Keratinocyte (primary cell): Measurements from ENCODE around the gene ROR1. TPM values are rescaled to one million over a fixed set of nuclear protein-coding genes. Genes with fewer than 3 reads are reported as not detected.
A peak's percentile ranks its signal among the peaks of the same experiment; 100 is the strongest.

Experiments used
- DNase-seq: peaks from one replicate; pipeline ENCODE4 v3.0.0-alpha.2; 2011; ENCODE audit warnings: low read depth, missing footprints, low spot score
- FAIRE-seq: peaks from 2 replicates; lab custom pipeline; 2011; peaks lifted over from hg19 to GRCh38; lab: Jason Lieb, UNC
- H2AFZ ChIP-seq: 2 replicates; pipeline ENCODE4 v1.6.0; 2012; ENCODE audit warnings: low read length, control low read depth, inconsistent platforms; ENCODE audit not compliant: control insufficient read depth
- H3K27ac ChIP-seq: 2 replicates; pipeline ENCODE4 v1.5.1; 2011; ENCODE audit warnings: low read length; ENCODE audit not compliant: control insufficient read depth, insufficient read depth
- H3K27me3 ChIP-seq: 3 replicates; pipeline ENCODE4 v1.6.0; 2011; ENCODE audit warnings: low read length; ENCODE audit not compliant: control insufficient read depth, insufficient read depth; ENCODE audit errors: extremely low read depth
- H3K36me3 ChIP-seq, 2 experiments: 2 replicates in 1 of 2; 3 replicates in 1 of 2; pipeline ENCODE4 v1.5.1; 2011; ENCODE audit warnings: low read length in 2 of 2, mild to moderate bottlenecking in 1 of 2; ENCODE audit not compliant: control insufficient read depth in 2 of 2, insufficient read depth in 2 of 2; ENCODE audit errors: extremely low read depth in 1 of 2
- H3K4me1 ChIP-seq: 3 replicates; pipeline ENCODE4 v1.5.1; 2011; ENCODE audit warnings: low read length; ENCODE audit not compliant: control insufficient read depth, insufficient read depth; ENCODE audit errors: extremely low read depth
- H3K4me2 ChIP-seq: 3 replicates; pipeline ENCODE4 v1.6.0; 2011; ENCODE audit warnings: low read depth, low read length; ENCODE audit not compliant: control insufficient read depth, insufficient read depth; ENCODE audit errors: extremely low read depth
- H3K4me3 ChIP-seq, 3 experiments: fragments of 200-600 bp in 1 of 3; sonication (generic) in 1 of 3; 2 replicates in 2 of 3; 3 replicates in 1 of 3; pipeline ENCODE4 v1.5.1; 2011 to 2016; ENCODE audit warnings: low read length in 3 of 3, mild to moderate bottlenecking in 3 of 3, control low read depth in 2 of 3, inconsistent platforms in 1 of 3, low read depth in 1 of 3, mixed read lengths in 1 of 3, mixed run types in 1 of 3, moderate library complexity in 1 of 3; ENCODE audit not compliant: control insufficient read depth in 2 of 3, insufficient read depth in 2 of 3; ENCODE audit errors: extremely low read depth in 1 of 3
- H3K79me2 ChIP-seq: 2 replicates; pipeline ENCODE4 v1.6.0; 2012; ENCODE audit warnings: low read length; ENCODE audit not compliant: control insufficient read depth, insufficient read depth
- H3K9ac ChIP-seq: 3 replicates; pipeline ENCODE4 v1.6.0; 2011; ENCODE audit warnings: low read length; ENCODE audit not compliant: control insufficient read depth, insufficient read depth; ENCODE audit errors: extremely low read depth
- H3K9me1 ChIP-seq: 3 replicates; pipeline ENCODE4 v1.6.0; 2011; ENCODE audit warnings: low read length; ENCODE audit not compliant: control insufficient read depth, insufficient read depth; ENCODE audit errors: extremely low read depth
- H3K9me3 ChIP-seq: 2 replicates; pipeline ENCODE4 v1.5.1; 2012; ENCODE audit warnings: low read depth, low read length; ENCODE audit not compliant: control insufficient read depth
- H4K20me1 ChIP-seq: 3 replicates; pipeline ENCODE4 v1.6.0; 2011; ENCODE audit warnings: low read length; ENCODE audit not compliant: control insufficient read depth, insufficient read depth; ENCODE audit errors: extremely low read depth
- EZH2 ChIP-seq: IDR thresholded peaks from one replicate; pipeline ENCODE4 v1.6.1; 2012; ENCODE audit warnings: inconsistent platforms, mild to moderate bottlenecking, low read length, moderate library complexity
- dilution Hi-C: fragments of 300-500 bp; cut with MboI; formaldehyde crosslinking; loops from one replicate; pipeline ENCODE4 v1.7.0; 2020; ENCODE audit warnings: low sequenced_read_pairs; ENCODE audit not compliant: extremely low pct_ligation_motif_present
- polyA plus RNA-seq, 5 experiments: library from polyadenylated mRNA; depleted of rRNA in 3 of 5; stranded (reverse) in 3 of 5; stranded (forward) in 1 of 5; unstranded in 1 of 5; fragments of >200 nt; gene quantifications; 1 replicate in 1 of 5; 2 replicates in 3 of 5; 3 replicates in 1 of 5; pipeline versions ENCODE4 v1.2.1 to v1.2.3, GENCODE V29; 2011 to 2012; ENCODE audit warnings: missing spikeins in 2 of 5, low read depth in 1 of 5, low replicate concordance in 1 of 5
- TF ChIP-seq, protein P1 (sequence below), 3 experiments: IDR thresholded peaks in 1 of 3; conservative IDR thresholded peaks in 1 of 3; optimal IDR thresholded peaks in 1 of 3; 2 replicates in 2 of 3; 3 replicates in 1 of 3; pipeline versions ENCODE3 to v1.5.1; 2011; ENCODE audit warnings: low read length in 3 of 3, mild to moderate bottlenecking in 3 of 3, moderate library complexity in 2 of 3, control low read depth in 1 of 3, inconsistent platforms in 1 of 3; ENCODE audit not compliant: insufficient read depth in 2 of 3; ENCODE audit errors: extremely low read depth in 1 of 3

The ROR1 gene
- polyA plus RNA-seq, 1 donor (not counting 4 experiments of a cell fraction or from before 2014, with no cell fraction given): 9.2 TPM

DNA sequence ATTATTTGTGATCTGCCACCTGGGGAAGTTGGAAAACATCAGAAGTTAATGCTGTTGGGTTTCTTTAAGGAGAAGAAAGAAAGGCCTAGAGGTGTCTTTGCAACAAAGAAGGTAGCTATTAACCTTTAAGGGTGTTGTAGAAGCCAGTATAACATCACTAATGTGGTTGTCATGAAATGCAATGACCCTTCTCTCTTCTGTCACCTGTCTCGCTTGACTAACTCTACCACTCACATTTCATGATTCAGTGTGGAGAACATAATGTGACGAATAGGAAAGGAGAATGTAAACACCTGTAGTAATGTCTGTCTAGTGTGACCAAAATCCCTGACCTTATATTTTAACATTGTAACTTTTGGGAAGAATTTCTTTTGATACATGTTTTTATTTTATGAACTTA is 217.9 kb downstream of the ROR1 start:
- Histone ChIP-seq H3K27me3 (no peaks in the 10 kb centered on the region), H3K27ac (no peak overlapping the region), H3K4me1 (peaks cover 6% of the 10 kb centered on the region), H4K20me1 (no peaks in the 10 kb centered on the region), H3K79me2 (no peaks in the 10 kb centered on the region), H3K4me3 (no peak overlapping the region), H3K9ac (no peak overlapping the region), H3K36me3 (no peaks in the 10 kb centered on the region), H3K9me1 (no peaks in the 10 kb centered on the region), H3K9me3 (no peaks in the 10 kb centered on the region), H2AFZ (no peak overlapping the region), H3K4me2 (no peak overlapping the region)
- dilution Hi-C loops: no loop called here
- no peak for DNase-seq
- TF ChIP-seq, protein P1, sequence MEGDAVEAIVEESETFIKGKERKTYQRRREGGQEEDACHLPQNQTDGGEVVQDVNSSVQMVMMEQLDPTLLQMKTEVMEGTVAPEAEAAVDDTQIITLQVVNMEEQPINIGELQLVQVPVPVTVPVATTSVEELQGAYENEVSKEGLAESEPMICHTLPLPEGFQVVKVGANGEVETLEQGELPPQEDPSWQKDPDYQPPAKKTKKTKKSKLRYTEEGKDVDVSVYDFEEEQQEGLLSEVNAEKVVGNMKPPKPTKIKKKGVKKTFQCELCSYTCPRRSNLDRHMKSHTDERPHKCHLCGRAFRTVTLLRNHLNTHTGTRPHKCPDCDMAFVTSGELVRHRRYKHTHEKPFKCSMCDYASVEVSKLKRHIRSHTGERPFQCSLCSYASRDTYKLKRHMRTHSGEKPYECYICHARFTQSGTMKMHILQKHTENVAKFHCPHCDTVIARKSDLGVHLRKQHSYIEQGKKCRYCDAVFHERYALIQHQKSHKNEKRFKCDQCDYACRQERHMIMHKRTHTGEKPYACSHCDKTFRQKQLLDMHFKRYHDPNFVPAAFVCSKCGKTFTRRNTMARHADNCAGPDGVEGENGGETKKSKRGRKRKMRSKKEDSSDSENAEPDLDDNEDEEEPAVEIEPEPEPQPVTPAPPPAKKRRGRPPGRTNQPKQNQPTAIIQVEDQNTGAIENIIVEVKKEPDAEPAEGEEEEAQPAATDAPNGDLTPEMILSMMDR (optimal IDR thresholded peaks at IDR 0.05 in 1 of 3, IDR thresholded peaks at IDR 0.05 in 1 of 3, conservative IDR thresholded peaks at IDR 0.05 in 1 of 3; ENCODE audit: extremely low read depth in 1 of 3, insufficient read depth in 2 of 3, low read length in 3 of 3): no peak
- TF ChIP-seq EZH2: no peak
- FAIRE-seq: no peak

DNA sequence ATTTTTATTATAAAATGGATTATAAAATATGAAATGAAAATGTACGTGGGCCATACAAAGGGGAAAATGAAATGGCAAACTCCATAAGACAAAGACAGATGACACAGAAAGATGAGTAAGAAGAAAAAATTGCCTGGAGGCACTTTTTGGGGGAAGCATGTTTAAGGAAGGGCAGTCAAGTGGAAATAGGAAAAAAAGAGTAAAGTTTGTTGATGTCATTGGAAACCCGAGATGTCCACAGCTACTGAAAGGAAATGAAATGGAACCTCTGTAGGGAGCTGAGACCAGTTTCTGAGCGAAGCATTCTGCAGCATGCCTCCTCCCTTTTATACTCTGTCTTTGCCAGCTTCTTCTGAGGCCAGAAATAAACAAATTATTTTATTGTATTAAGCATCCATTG is 226.2 kb downstream of the ROR1 start:
- TF ChIP-seq, protein P1 (optimal IDR thresholded peaks at IDR 0.05 in 1 of 3, IDR thresholded peaks at IDR 0.05 in 1 of 3, conservative IDR thresholded peaks at IDR 0.05 in 1 of 3; ENCODE audit: extremely low read depth in 1 of 3, insufficient read depth in 2 of 3, low read length in 3 of 3): no peak
- TF ChIP-seq EZH2: no peak
- dilution Hi-C loops: no loop called here
- no peak overlapping the region for H3K9ac ChIP-seq
- peak overlapping the region; percentile 25 for H3K4me2 ChIP-seq
- no peak overlapping the region for H3K4me3 ChIP-seq
- no peaks in the 10 kb centered on the region for H3K36me3 ChIP-seq
- DNase-seq (no peak), FAIRE-seq (peak; percentile 55)
- H3K4me1 ChIP-seq: peaks cover 12% of the 10 kb centered on the region
- no peaks in the 10 kb centered on the region for H3K9me1 ChIP-seq
- no peaks in the 10 kb centered on the region for H3K9me3 ChIP-seq
- no peaks in the 10 kb centered on the region for H4K20me1 ChIP-seq
- H2AFZ ChIP-seq: no peak overlapping the region
- H3K27me3 ChIP-seq: no peaks in the 10 kb centered on the region
- no peaks in the 10 kb centered on the region for H3K79me2 ChIP-seq
- H3K27ac ChIP-seq: no peak overlapping the region
